Astrocyte (in vitro differentiated cells and primary cell): ENCODE data around the gene PSMC2.

ENCODE experiments used
- EZH2 ChIP-seq: IDR thresholded peaks from 2 replicates; pipeline ENCODE4 v1.6.1; 2012; ENCODE audit warnings: mild to moderate bottlenecking, low read length, inconsistent platforms; ENCODE audit not compliant: insufficient read depth
- TF ChIP-seq, protein P1 (sequence below): IDR thresholded peaks from 2 replicates; pipeline ENCODE4 v1.5.1; 2011; ENCODE audit warnings: low read depth, mild to moderate bottlenecking, inconsistent platforms, low read length, moderate library complexity; ENCODE audit not compliant: insufficient read depth

DNA sequence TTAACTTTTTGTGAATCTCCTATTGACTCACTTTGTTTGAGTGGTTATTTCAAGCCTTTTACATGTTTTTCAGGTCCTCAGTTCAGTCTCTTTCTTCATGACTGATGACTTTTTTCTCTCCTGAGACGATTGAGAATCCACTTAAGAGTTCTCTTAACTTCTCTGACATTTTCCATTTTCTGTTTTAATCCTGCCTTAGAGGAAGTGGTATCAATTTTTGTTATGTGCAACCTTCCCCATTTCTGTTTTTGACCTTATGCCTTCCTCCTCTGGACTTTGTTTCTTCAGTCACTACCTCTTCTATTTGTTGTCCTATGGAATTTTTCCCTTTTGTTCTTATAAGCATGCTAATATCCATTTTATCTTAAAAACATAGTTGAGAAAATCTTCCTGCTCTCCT, 2.4 kb downstream of the PSMC2 start:
- TF ChIP-seq, protein P1, sequence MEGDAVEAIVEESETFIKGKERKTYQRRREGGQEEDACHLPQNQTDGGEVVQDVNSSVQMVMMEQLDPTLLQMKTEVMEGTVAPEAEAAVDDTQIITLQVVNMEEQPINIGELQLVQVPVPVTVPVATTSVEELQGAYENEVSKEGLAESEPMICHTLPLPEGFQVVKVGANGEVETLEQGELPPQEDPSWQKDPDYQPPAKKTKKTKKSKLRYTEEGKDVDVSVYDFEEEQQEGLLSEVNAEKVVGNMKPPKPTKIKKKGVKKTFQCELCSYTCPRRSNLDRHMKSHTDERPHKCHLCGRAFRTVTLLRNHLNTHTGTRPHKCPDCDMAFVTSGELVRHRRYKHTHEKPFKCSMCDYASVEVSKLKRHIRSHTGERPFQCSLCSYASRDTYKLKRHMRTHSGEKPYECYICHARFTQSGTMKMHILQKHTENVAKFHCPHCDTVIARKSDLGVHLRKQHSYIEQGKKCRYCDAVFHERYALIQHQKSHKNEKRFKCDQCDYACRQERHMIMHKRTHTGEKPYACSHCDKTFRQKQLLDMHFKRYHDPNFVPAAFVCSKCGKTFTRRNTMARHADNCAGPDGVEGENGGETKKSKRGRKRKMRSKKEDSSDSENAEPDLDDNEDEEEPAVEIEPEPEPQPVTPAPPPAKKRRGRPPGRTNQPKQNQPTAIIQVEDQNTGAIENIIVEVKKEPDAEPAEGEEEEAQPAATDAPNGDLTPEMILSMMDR: no peak
- no peak for TF ChIP-seq EZH2
